ENCODE data around the gene LDLRAD2.

LDLRAD2 gene

DNA sequence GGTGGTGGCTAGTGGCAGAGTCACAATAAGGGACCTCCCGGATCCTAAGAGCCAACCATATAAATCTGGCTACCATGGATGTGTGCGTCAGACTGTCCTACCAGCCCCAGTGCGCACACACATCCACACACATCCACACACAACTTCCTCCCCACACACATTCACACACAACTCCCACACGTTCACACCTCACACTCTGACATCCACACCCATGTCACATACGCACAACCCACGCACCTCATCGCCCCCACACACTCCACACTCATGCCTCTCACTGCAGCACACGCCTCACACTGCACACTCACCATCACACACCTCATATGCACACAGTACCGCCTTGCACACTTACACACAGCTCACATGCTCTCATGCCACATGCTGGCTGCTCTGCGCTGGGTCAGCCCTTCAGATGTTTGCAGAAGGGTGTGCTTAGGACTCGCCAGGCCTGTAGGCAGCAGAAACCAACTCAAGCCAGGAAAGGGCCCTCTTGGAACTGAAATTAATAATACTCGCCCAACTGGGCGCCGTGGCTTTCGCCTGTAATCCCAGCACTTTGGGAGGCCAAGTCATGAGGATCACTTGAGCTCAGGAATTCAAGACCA is 3.0 kb downstream of the LDLRAD2 start:
- DNase-seq (ENCODE audit: low read depth), result no peak
- no peak overlapping the region for H3K4me3 ChIP-seq (replicated peaks; ENCODE audit: low read depth, low read length)
- TF ChIP-seq, protein P1, sequence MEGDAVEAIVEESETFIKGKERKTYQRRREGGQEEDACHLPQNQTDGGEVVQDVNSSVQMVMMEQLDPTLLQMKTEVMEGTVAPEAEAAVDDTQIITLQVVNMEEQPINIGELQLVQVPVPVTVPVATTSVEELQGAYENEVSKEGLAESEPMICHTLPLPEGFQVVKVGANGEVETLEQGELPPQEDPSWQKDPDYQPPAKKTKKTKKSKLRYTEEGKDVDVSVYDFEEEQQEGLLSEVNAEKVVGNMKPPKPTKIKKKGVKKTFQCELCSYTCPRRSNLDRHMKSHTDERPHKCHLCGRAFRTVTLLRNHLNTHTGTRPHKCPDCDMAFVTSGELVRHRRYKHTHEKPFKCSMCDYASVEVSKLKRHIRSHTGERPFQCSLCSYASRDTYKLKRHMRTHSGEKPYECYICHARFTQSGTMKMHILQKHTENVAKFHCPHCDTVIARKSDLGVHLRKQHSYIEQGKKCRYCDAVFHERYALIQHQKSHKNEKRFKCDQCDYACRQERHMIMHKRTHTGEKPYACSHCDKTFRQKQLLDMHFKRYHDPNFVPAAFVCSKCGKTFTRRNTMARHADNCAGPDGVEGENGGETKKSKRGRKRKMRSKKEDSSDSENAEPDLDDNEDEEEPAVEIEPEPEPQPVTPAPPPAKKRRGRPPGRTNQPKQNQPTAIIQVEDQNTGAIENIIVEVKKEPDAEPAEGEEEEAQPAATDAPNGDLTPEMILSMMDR (IDR thresholded peaks at IDR 0.05; ENCODE audit: low read length, missing control alignments), result no peak

DNA sequence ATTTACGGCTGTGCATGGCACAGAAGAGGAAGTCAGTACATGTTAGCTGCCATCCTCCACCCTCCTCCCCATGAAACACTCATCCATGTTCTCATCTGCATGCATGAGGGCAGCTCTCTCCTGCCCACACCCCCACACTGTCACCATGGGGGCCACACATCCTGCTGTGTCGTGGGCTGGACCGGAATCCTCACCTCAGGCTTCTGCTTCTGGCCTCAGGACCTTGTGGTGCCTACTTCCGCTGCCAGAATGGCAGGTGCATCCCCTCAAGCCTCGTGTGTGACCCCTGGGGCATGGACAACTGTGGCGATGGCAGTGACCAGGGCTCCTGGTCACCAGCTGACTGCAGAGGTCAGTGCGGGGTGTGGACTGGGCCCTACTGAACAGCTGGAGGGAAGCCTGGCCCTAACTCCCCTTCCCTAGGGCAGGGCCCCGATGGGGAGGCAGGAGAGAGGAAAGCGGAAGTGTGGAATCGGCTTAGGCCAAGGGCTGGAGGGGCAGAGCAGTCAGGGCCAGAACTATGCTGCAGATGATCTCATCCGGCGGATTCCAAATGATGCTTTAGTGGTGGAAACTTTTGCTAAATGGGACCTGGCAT is 3.8 kb downstream of the LDLRAD2 start:
- no peak for DNase-seq (ENCODE audit: low read depth)
- H3K4me3 ChIP-seq (replicated peaks; ENCODE audit: low read depth, low read length), result no peak overlapping the region
- TF ChIP-seq, protein P1 (IDR thresholded peaks at IDR 0.05; ENCODE audit: low read length, missing control alignments), result no peak

DNA sequence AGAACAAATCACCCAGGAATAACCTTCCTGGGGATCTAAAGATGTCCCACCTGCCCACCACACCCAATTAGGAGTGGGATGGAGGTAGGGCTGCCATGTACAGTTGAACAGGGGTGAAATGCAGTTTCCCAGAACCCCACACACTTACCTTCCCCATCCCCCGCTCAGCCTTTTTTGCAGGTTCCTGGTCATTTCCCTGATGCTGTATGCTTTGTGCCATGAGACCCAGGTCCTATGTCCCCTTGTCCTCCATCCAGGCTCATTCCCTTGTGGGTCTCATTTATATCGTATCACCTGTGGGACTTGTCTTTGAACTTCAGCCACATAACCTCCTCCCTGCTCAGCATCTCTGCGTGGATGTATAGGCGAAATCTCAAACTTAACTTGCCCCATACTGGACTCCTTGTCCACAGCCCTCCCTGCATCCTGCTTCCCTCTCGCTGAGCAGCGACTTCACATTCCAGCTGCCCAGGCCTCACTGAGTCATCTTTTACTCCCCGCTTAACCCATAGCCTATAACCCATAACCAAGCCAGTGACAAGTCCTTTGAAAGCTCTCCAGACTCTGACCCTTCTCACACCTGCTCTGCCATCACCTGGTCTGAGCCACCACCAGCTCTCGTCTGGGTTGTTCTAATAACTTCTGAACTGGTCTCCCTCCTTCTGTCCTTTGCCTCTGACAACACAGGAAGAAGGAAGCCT is 4.7 kb downstream of the LDLRAD2 start:
- TF ChIP-seq, protein P1 (IDR thresholded peaks at IDR 0.05; ENCODE audit: low read length, missing control alignments), result no peak
- no peak overlapping the region for H3K4me3 ChIP-seq (replicated peaks; ENCODE audit: low read depth, low read length)
- peak; percentile 63 for DNase-seq (ENCODE audit: low read depth)

DNA sequence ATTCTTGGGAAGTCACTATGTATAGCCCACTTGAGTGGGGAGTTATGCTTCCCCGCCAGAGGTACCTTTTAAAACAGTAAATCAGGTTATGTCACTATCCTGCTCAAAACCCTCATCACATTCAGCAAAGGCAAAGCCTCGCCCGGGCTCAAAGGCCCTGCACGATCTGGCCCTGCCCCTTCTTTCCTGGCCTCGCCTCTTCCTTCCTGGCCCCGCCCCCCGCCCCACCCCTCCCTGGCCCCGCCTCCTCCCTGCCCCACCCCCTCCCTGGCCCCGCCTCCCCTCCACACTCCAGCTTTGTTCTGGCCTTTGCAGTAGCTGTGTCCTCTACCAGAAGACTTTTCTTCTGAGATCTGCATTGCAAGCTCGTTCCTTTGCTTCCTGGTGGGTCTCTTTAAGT is 6.6 kb downstream of the LDLRAD2 start:
- no peak overlapping the region for H3K4me3 ChIP-seq (replicated peaks; ENCODE audit: low read depth, low read length)
- peak; percentile 41 for DNase-seq (ENCODE audit: low read depth)
- TF ChIP-seq, protein P1 (IDR thresholded peaks at IDR 0.05; ENCODE audit: low read length, missing control alignments), result no peak

DNA sequence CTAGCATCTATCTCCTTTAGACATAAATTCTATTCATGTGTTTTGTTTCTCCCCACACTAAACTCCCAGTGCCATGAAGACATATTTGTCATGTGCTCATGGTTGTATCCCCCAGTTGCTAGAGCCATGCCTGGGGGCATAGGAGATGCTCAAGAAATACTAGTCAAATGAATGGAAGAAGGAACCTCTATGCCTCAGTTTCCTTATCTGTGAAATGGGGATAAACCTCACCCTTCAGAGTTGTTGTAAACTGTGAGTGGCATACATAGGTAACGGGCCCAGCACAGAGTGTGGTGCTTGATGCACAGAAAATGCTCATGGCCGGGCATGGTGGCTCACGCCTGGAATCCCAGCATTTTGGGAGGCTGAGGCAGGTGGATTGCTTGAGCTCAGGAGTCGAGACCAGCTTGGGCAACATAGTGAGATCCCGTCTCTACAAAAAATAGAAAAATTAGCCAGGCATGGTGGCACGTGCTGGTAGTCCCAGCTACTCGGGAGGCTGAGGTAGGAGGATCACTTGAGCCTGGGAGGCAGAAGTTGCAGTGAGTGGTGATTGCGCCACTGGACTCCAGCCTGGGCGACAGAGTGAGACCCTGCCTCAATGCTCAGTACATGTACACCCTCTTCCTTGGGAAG is 8.7 kb downstream of the LDLRAD2 start:
- TF ChIP-seq, protein P1 (IDR thresholded peaks at IDR 0.05; ENCODE audit: low read length, missing control alignments), result no peak
- no peak for DNase-seq (ENCODE audit: low read depth)

DNA sequence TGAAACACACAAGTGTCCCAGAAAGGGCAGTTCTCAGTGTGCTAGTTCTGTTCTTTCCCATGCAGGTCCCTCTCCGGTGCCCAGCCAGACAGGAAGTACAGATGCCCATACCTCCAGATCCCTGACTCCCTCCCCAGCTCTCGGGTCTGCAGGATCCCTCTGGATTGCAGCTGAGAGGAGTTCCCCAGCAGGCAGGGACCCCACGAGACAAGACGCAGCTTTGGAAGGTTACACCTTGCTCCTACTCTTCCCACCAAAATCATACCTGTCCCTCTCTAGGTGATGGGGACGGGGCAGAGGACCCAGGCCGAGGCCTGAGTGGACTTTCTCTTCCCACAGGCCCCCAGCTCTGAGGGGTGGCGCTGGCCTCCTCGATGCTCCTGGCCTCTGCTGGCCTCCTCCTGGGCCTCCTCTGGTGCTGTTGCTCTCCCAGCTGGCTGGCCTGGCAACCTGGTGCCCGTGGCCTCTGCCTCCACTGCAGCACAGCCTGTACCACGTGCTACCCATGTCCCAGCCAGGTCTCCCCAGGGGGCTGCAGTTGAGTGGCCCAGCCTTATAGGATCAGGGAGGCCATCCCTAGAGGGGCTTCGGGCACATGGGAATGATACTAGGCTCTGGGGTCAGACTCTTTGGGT is 9.4 kb downstream of the LDLRAD2 start:
- TF ChIP-seq, protein P1 (IDR thresholded peaks at IDR 0.05; ENCODE audit: low read length, missing control alignments), result no peak
- H3K4me3 ChIP-seq (replicated peaks; ENCODE audit: low read depth, low read length), result no peak overlapping the region
- DNase-seq (ENCODE audit: low read depth), result no peak

More for the DNA sequence above, 8.7 kb downstream of the LDLRAD2 start:
- no peak overlapping the region for H3K4me3 ChIP-seq (replicated peaks; ENCODE audit: low read depth, low read length)
